Neuron (in vitro differentiated cells): ENCODE data around the gene UBE2G2.

ENCODE experiments used
- H2AFZ ChIP-seq: one replicate; pipeline ENCODE4 v1.6.1; 2013; ENCODE audit warnings: low read depth, mild to moderate bottlenecking, inconsistent platforms, low read length, moderate library complexity
- H3K27me3 ChIP-seq: one replicate; pipeline ENCODE4 v1.6.1; 2013; ENCODE audit warnings: low read length; ENCODE audit not compliant: insufficient read depth
- H3K36me3 ChIP-seq: one replicate; pipeline ENCODE4 v1.6.1; 2013; ENCODE audit warnings: low read length; ENCODE audit not compliant: insufficient read depth
- H3K4me1 ChIP-seq: one replicate; pipeline ENCODE4 v1.6.1; 2013; ENCODE audit warnings: low read length; ENCODE audit not compliant: insufficient read depth
- H3K4me3 ChIP-seq: 2 replicates; pipeline ENCODE4 v1.5.1; 2013; ENCODE audit warnings: mild to moderate bottlenecking, low read length, moderate library complexity
- H3K9me3 ChIP-seq: one replicate; pipeline ENCODE4 v1.6.1; 2013; ENCODE audit warnings: low read length

UBE2G2 gene

DNA sequence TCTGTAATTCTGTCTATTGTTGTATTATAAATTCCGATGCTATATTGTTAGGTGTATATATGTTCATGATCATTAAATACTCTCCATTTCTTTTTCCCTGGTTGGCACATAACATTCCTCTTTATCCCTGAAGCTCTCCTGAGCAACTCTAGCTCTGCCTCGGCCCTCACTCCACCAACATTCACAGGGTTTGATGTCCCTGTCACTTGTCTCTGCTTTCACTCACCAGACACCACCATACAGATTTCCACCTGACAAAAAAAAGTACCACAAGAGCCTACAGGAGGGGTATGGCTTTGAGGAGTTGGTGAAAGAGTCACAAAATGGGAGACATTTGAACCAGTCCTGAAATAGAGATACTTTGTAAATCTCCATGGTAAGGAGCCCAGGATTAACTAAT lies 81.5 kb downstream of the UBE2G2 start:
- H3K27me3 ChIP-seq, result peaks cover 24% of the 10 kb centered on the region
- no peak overlapping the region for H3K4me3 ChIP-seq
- H3K36me3 ChIP-seq, result no peaks in the 10 kb centered on the region
- H3K9me3 ChIP-seq, result peaks cover 5% of the 10 kb centered on the region
- no peak overlapping the region for H2AFZ ChIP-seq
- peaks cover 13% of the 10 kb centered on the region for H3K4me1 ChIP-seq
